K562 (cell line): ENCODE measurements around the gene CD82. TPM values are rescaled to one million over a fixed set of nuclear protein-coding genes. Genes with fewer than 3 reads are reported as not detected.

Experiments used
- CBFA2T3 ChIP-seq: fragments of 450-650 bp; IDR thresholded peaks from 2 replicates; pipeline ENCODE4 v1.6.1; 2017
- ESRRA ChIP-seq: fragments of 450-650 bp; IDR thresholded peaks from 2 replicates; pipeline ENCODE4 v1.6.1; 2014; ENCODE audit warnings: low read depth, mild to moderate bottlenecking, moderate library complexity, borderline replicate concordance
- FOXM1 ChIP-seq, 2 experiments: fragments of 450-650 bp in 1 of 2; sonication (generic) in 1 of 2; formaldehyde crosslinking in 1 of 2; IDR thresholded peaks; 2 replicates each; pipeline versions ENCODE4 v1.6.1 to v1.9.0; 2017 to 2022; ENCODE audit warnings: low read depth in 2 of 2, mild to moderate bottlenecking in 2 of 2, missing genetic modification reagents in 1 of 2, moderate library complexity in 1 of 2
- HMG20A ChIP-seq: fragments of 450-650 bp; formaldehyde crosslinking; conservative IDR thresholded peaks from 2 replicates; pipeline ENCODE4 v1.4.0; 2020; ENCODE audit warnings: mild to moderate bottlenecking, mixed read lengths
- OTX1 ChIP-seq: fragments of 450-650 bp; formaldehyde crosslinking; IDR thresholded peaks from 2 replicates; pipeline ENCODE4 v1.4.0; 2022; ENCODE audit warnings: mild to moderate bottlenecking
- PHF21A ChIP-seq: fragments of 450-650 bp; IDR thresholded peaks from 2 replicates; pipeline ENCODE4 v1.6.1; 2017; ENCODE audit warnings: low read depth, borderline replicate concordance
- POLR2H ChIP-seq: IDR thresholded peaks from 2 replicates; pipeline ENCODE4 v1.6.1; 2016; ENCODE audit warnings: missing genetic modification characterization, low read depth, mild to moderate bottlenecking, control low read depth, missing compliant biosample characterization, moderate library complexity
- SIRT6 ChIP-seq: IDR thresholded peaks from one replicate; pipeline ENCODE4 v1.6.1; 2012; ENCODE audit warnings: low read depth, mild to moderate bottlenecking, control low read depth, inconsistent platforms, low read length, moderate library complexity
- TEAD2 ChIP-seq: fragments of 450-650 bp; IDR thresholded peaks from 2 replicates; pipeline ENCODE4 v1.6.1; 2016; ENCODE audit warnings: missing genetic modification characterization, control low read depth, missing compliant biosample characterization
- ZNF707 ChIP-seq: fragments of 250-450 bp; sonication (Bioruptor Pico); conservative IDR thresholded peaks from 2 replicates; pipeline ENCODE4 v1.8.0; 2022; ENCODE audit warnings: inconsistent platforms, mild to moderate bottlenecking, moderate library complexity
- polyA plus RNA-seq, 8 experiments: library from polyadenylated mRNA; depleted of rRNA in 4 of 8; stranded (reverse) in 5 of 8; unstranded in 3 of 8; fragments of >200 nt; fragmentation: Nextera tagmentation in 2 of 8; fragmentation: Illumina TruSeq in 1 of 8; extraction: Ambion mirVana in 2 of 8; extraction: Trizol in 1 of 8; gene quantifications; 2 replicates each; pipeline versions ENCODE4 v1.2.1 to v1.2.3, GENCODE V29; 2011 to 2014; ENCODE audit warnings: inconsistent platforms in 1 of 8, missing spikeins in 1 of 8
- total RNA-seq, 7 experiments: library from RNA; depleted of rRNA in 6 of 7; stranded (reverse); fragments of >200 nt in 6 of 7; fragmentation: Illumina TruSeq in 2 of 7; extraction: Trizol in 2 of 7; gene quantifications; 2 replicates each; pipeline versions ENCODE4 v1.2.1 to v1.2.3, GENCODE V29; 2011 to 2021; ENCODE audit warnings: low replicate concordance in 1 of 7
- TF ChIP-seq, protein P1 (sequence below): fragments of 450-650 bp; formaldehyde crosslinking; IDR thresholded peaks from 2 replicates; pipeline ENCODE4 v1.4.0; 2020; ENCODE audit warnings: mild to moderate bottlenecking, mixed read lengths
- TF ChIP-seq, protein P2 (sequence below): fragments of 450-650 bp; IDR thresholded peaks from 2 replicates; pipeline ENCODE4 v1.6.1; 2016; ENCODE audit warnings: mild to moderate bottlenecking, moderate library complexity
- TF ChIP-seq, protein P3 (sequence below): fragments of 250-450 bp; sonication (Bioruptor Pico); IDR thresholded peaks from 2 replicates; pipeline ENCODE4 v1.8.0; 2022; ENCODE audit warnings: inconsistent platforms, mild to moderate bottlenecking, moderate library complexity, borderline replicate concordance

Gene CD82
- total and polyA plus RNA-seq, 9 of the 15 experiments (the other 6 are each of a cell fraction or from before 2014, with no cell fraction given): 0.27 to 9.4 (median 3.0) TPM

DNA sequence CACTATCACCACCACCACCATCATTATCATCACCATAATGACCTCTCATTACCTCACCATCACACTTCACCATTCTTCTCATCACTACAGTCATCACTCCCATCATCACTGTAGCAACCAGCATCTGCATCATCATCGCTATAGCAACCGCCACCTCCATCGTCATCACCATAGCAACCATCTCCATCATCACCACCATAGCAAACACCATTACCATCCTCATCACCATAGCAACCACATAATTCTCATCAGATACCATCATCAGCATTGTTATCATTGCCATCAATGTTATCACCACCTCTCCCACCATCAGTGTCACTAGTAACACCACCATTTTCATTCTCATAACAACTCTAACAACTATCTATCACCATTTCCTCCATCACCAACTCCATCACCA is 23.1 kb upstream of the CD82 start (continued):
- TF ChIP-seq, protein P1, sequence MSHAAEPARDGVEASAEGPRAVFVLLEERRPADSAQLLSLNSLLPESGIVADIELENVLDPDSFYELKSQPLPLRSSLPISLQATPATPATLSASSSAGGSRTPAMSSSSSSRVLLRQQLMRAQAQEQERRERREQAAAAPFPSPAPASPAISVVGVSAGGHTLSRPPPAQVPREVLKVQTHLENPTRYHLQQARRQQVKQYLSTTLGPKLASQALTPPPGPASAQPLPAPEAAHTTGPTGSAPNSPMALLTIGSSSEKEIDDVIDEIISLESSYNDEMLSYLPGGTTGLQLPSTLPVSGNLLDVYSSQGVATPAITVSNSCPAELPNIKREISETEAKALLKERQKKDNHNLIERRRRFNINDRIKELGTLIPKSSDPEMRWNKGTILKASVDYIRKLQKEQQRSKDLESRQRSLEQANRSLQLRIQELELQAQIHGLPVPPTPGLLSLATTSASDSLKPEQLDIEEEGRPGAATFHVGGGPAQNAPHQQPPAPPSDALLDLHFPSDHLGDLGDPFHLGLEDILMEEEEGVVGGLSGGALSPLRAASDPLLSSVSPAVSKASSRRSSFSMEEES (CRISPR knock-in tag): no peak
- TF ChIP-seq ZNF707 (CRISPR knock-in tag): no peak
- TF ChIP-seq ESRRA: no peak
- TF ChIP-seq, protein P2, sequence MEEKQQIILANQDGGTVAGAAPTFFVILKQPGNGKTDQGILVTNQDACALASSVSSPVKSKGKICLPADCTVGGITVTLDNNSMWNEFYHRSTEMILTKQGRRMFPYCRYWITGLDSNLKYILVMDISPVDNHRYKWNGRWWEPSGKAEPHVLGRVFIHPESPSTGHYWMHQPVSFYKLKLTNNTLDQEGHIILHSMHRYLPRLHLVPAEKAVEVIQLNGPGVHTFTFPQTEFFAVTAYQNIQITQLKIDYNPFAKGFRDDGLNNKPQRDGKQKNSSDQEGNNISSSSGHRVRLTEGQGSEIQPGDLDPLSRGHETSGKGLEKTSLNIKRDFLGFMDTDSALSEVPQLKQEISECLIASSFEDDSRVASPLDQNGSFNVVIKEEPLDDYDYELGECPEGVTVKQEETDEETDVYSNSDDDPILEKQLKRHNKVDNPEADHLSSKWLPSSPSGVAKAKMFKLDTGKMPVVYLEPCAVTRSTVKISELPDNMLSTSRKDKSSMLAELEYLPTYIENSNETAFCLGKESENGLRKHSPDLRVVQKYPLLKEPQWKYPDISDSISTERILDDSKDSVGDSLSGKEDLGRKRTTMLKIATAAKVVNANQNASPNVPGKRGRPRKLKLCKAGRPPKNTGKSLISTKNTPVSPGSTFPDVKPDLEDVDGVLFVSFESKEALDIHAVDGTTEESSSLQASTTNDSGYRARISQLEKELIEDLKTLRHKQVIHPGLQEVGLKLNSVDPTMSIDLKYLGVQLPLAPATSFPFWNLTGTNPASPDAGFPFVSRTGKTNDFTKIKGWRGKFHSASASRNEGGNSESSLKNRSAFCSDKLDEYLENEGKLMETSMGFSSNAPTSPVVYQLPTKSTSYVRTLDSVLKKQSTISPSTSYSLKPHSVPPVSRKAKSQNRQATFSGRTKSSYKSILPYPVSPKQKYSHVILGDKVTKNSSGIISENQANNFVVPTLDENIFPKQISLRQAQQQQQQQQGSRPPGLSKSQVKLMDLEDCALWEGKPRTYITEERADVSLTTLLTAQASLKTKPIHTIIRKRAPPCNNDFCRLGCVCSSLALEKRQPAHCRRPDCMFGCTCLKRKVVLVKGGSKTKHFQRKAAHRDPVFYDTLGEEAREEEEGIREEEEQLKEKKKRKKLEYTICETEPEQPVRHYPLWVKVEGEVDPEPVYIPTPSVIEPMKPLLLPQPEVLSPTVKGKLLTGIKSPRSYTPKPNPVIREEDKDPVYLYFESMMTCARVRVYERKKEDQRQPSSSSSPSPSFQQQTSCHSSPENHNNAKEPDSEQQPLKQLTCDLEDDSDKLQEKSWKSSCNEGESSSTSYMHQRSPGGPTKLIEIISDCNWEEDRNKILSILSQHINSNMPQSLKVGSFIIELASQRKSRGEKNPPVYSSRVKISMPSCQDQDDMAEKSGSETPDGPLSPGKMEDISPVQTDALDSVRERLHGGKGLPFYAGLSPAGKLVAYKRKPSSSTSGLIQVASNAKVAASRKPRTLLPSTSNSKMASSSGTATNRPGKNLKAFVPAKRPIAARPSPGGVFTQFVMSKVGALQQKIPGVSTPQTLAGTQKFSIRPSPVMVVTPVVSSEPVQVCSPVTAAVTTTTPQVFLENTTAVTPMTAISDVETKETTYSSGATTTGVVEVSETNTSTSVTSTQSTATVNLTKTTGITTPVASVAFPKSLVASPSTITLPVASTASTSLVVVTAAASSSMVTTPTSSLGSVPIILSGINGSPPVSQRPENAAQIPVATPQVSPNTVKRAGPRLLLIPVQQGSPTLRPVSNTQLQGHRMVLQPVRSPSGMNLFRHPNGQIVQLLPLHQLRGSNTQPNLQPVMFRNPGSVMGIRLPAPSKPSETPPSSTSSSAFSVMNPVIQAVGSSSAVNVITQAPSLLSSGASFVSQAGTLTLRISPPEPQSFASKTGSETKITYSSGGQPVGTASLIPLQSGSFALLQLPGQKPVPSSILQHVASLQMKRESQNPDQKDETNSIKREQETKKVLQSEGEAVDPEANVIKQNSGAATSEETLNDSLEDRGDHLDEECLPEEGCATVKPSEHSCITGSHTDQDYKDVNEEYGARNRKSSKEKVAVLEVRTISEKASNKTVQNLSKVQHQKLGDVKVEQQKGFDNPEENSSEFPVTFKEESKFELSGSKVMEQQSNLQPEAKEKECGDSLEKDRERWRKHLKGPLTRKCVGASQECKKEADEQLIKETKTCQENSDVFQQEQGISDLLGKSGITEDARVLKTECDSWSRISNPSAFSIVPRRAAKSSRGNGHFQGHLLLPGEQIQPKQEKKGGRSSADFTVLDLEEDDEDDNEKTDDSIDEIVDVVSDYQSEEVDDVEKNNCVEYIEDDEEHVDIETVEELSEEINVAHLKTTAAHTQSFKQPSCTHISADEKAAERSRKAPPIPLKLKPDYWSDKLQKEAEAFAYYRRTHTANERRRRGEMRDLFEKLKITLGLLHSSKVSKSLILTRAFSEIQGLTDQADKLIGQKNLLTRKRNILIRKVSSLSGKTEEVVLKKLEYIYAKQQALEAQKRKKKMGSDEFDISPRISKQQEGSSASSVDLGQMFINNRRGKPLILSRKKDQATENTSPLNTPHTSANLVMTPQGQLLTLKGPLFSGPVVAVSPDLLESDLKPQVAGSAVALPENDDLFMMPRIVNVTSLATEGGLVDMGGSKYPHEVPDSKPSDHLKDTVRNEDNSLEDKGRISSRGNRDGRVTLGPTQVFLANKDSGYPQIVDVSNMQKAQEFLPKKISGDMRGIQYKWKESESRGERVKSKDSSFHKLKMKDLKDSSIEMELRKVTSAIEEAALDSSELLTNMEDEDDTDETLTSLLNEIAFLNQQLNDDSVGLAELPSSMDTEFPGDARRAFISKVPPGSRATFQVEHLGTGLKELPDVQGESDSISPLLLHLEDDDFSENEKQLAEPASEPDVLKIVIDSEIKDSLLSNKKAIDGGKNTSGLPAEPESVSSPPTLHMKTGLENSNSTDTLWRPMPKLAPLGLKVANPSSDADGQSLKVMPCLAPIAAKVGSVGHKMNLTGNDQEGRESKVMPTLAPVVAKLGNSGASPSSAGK: no peak
- TF ChIP-seq FOXM1 (IDR thresholded peaks at IDR 0.05; ENCODE audit: low read depth): no peak
- no peak for TF ChIP-seq FOXM1 (CRISPR knock-in tag; IDR thresholded peaks at IDR 0.05; ENCODE audit: low read depth)
- TF ChIP-seq SIRT6: no peak
- TF ChIP-seq TEAD2 (tag): no peak
- no peak for TF ChIP-seq PHF21A
- no peak for TF ChIP-seq CBFA2T3
- no peak for TF ChIP-seq OTX1 (CRISPR knock-in tag)
- TF ChIP-seq, protein P3, sequence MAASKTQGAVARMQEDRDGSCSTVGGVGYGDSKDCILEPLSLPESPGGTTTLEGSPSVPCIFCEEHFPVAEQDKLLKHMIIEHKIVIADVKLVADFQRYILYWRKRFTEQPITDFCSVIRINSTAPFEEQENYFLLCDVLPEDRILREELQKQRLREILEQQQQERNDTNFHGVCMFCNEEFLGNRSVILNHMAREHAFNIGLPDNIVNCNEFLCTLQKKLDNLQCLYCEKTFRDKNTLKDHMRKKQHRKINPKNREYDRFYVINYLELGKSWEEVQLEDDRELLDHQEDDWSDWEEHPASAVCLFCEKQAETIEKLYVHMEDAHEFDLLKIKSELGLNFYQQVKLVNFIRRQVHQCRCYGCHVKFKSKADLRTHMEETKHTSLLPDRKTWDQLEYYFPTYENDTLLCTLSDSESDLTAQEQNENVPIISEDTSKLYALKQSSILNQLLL (CRISPR knock-in tag): no peak
- no peak for TF ChIP-seq HMG20A (CRISPR knock-in tag)
- TF ChIP-seq POLR2H: no peak
